GM23338 (cell line): ENCODE measurements around the gene RPN2.

ENCODE experiments used
- CREB1 ChIP-seq: fragments of 250-450 bp; sonication (Bioruptor Pico); IDR thresholded peaks from 2 replicates; pipeline ENCODE4 v1.5.0; 2020; ENCODE audit warnings: low read depth, mild to moderate bottlenecking, moderate library complexity
- EZH2 ChIP-seq: fragments of 200-600 bp; sonication (generic); IDR thresholded peaks from one replicate; pipeline ENCODE4 v1.8.0; 2017; ENCODE audit warnings: antibody characterized with exemption, mild to moderate bottlenecking, low read depth; ENCODE audit not compliant: unreplicated experiment
- EZH2phosphoT487 ChIP-seq: fragments of 200-600 bp; sonication (generic); IDR thresholded peaks from one replicate; pipeline ENCODE4 v1.8.1; 2018; ENCODE audit warnings: antibody characterized with exemption; ENCODE audit not compliant: unreplicated experiment
- JUNB ChIP-seq: IDR thresholded peaks from one replicate; pipeline ENCODE4 v1.6.1; 2016; ENCODE audit warnings: antibody characterized with exemption; ENCODE audit not compliant: unreplicated experiment
- NANOG ChIP-seq: IDR thresholded peaks from 2 replicates; pipeline ENCODE4 v1.6.1; 2016; ENCODE audit warnings: antibody characterized with exemption, borderline replicate concordance
- POLR2AphosphoS5 ChIP-seq: IDR thresholded peaks from 2 replicates; pipeline ENCODE4 v1.6.1; 2016; ENCODE audit warnings: antibody characterized with exemption, low read depth
- TF ChIP-seq, protein P1 (sequence below), 2 experiments: fragments of 200-600 bp in 1 of 2; sonication (generic) in 1 of 2; conservative IDR thresholded peaks; 2 replicates each; pipeline versions ENCODE4 v1.5.1 to v1.6.1; 2016 to 2017; ENCODE audit warnings: antibody characterized with exemption in 2 of 2, low read depth in 2 of 2, mild to moderate bottlenecking in 2 of 2, moderate library complexity in 1 of 2
- TF ChIP-seq, protein P2 (sequence below): IDR thresholded peaks from one replicate; pipeline ENCODE4 v1.6.1; 2018; ENCODE audit warnings: antibody characterized with exemption; ENCODE audit not compliant: unreplicated experiment
- TF ChIP-seq, protein P3 (sequence below): IDR thresholded peaks from 2 replicates; pipeline ENCODE4 v1.6.1; 2016; ENCODE audit warnings: antibody characterized with exemption
- TF ChIP-seq, protein P4 (sequence below): fragments of 250-450 bp; sonication (Bioruptor Pico); IDR thresholded peaks from 2 replicates; pipeline ENCODE4 v1.5.0; 2020; ENCODE audit warnings: mild to moderate bottlenecking, moderate library complexity

DNA sequence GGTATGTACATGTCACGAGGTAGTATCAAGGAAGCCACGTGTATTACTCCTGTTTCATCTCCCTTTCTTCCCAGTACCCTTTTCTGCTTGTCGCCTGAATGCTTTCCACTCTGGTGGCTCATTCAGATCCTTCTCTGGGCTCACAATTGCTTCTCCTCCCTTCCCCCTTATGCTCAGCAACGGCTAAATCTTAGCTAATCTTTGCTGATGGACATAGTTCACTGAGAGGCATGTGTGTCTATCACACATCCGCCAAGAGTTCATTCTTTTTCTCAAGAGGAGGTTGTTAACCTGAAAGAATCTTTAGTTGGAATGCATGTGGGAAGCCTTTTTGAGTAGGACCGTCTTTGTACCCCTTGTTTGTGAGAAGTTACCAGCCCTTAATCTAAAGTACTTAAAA lies 26.0 kb downstream of the RPN2 start:
- TF ChIP-seq, protein P1, sequence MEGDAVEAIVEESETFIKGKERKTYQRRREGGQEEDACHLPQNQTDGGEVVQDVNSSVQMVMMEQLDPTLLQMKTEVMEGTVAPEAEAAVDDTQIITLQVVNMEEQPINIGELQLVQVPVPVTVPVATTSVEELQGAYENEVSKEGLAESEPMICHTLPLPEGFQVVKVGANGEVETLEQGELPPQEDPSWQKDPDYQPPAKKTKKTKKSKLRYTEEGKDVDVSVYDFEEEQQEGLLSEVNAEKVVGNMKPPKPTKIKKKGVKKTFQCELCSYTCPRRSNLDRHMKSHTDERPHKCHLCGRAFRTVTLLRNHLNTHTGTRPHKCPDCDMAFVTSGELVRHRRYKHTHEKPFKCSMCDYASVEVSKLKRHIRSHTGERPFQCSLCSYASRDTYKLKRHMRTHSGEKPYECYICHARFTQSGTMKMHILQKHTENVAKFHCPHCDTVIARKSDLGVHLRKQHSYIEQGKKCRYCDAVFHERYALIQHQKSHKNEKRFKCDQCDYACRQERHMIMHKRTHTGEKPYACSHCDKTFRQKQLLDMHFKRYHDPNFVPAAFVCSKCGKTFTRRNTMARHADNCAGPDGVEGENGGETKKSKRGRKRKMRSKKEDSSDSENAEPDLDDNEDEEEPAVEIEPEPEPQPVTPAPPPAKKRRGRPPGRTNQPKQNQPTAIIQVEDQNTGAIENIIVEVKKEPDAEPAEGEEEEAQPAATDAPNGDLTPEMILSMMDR (conservative IDR thresholded peaks at IDR 0.05; ENCODE audit: low read depth in 2 of 2) = no peak
- no peak for TF ChIP-seq EZH2
- no peak for TF ChIP-seq CREB1
- TF ChIP-seq POLR2AphosphoS5 = no peak
- TF ChIP-seq, protein P2, sequence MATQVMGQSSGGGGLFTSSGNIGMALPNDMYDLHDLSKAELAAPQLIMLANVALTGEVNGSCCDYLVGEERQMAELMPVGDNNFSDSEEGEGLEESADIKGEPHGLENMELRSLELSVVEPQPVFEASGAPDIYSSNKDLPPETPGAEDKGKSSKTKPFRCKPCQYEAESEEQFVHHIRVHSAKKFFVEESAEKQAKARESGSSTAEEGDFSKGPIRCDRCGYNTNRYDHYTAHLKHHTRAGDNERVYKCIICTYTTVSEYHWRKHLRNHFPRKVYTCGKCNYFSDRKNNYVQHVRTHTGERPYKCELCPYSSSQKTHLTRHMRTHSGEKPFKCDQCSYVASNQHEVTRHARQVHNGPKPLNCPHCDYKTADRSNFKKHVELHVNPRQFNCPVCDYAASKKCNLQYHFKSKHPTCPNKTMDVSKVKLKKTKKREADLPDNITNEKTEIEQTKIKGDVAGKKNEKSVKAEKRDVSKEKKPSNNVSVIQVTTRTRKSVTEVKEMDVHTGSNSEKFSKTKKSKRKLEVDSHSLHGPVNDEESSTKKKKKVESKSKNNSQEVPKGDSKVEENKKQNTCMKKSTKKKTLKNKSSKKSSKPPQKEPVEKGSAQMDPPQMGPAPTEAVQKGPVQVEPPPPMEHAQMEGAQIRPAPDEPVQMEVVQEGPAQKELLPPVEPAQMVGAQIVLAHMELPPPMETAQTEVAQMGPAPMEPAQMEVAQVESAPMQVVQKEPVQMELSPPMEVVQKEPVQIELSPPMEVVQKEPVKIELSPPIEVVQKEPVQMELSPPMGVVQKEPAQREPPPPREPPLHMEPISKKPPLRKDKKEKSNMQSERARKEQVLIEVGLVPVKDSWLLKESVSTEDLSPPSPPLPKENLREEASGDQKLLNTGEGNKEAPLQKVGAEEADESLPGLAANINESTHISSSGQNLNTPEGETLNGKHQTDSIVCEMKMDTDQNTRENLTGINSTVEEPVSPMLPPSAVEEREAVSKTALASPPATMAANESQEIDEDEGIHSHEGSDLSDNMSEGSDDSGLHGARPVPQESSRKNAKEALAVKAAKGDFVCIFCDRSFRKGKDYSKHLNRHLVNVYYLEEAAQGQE = no peak
- TF ChIP-seq NANOG = no peak
- TF ChIP-seq EZH2phosphoT487 = no peak
- no peak for TF ChIP-seq JUNB
- TF ChIP-seq, protein P3, sequence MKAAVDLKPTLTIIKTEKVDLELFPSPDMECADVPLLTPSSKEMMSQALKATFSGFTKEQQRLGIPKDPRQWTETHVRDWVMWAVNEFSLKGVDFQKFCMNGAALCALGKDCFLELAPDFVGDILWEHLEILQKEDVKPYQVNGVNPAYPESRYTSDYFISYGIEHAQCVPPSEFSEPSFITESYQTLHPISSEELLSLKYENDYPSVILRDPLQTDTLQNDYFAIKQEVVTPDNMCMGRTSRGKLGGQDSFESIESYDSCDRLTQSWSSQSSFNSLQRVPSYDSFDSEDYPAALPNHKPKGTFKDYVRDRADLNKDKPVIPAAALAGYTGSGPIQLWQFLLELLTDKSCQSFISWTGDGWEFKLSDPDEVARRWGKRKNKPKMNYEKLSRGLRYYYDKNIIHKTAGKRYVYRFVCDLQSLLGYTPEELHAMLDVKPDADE = no peak
- TF ChIP-seq, protein P4, sequence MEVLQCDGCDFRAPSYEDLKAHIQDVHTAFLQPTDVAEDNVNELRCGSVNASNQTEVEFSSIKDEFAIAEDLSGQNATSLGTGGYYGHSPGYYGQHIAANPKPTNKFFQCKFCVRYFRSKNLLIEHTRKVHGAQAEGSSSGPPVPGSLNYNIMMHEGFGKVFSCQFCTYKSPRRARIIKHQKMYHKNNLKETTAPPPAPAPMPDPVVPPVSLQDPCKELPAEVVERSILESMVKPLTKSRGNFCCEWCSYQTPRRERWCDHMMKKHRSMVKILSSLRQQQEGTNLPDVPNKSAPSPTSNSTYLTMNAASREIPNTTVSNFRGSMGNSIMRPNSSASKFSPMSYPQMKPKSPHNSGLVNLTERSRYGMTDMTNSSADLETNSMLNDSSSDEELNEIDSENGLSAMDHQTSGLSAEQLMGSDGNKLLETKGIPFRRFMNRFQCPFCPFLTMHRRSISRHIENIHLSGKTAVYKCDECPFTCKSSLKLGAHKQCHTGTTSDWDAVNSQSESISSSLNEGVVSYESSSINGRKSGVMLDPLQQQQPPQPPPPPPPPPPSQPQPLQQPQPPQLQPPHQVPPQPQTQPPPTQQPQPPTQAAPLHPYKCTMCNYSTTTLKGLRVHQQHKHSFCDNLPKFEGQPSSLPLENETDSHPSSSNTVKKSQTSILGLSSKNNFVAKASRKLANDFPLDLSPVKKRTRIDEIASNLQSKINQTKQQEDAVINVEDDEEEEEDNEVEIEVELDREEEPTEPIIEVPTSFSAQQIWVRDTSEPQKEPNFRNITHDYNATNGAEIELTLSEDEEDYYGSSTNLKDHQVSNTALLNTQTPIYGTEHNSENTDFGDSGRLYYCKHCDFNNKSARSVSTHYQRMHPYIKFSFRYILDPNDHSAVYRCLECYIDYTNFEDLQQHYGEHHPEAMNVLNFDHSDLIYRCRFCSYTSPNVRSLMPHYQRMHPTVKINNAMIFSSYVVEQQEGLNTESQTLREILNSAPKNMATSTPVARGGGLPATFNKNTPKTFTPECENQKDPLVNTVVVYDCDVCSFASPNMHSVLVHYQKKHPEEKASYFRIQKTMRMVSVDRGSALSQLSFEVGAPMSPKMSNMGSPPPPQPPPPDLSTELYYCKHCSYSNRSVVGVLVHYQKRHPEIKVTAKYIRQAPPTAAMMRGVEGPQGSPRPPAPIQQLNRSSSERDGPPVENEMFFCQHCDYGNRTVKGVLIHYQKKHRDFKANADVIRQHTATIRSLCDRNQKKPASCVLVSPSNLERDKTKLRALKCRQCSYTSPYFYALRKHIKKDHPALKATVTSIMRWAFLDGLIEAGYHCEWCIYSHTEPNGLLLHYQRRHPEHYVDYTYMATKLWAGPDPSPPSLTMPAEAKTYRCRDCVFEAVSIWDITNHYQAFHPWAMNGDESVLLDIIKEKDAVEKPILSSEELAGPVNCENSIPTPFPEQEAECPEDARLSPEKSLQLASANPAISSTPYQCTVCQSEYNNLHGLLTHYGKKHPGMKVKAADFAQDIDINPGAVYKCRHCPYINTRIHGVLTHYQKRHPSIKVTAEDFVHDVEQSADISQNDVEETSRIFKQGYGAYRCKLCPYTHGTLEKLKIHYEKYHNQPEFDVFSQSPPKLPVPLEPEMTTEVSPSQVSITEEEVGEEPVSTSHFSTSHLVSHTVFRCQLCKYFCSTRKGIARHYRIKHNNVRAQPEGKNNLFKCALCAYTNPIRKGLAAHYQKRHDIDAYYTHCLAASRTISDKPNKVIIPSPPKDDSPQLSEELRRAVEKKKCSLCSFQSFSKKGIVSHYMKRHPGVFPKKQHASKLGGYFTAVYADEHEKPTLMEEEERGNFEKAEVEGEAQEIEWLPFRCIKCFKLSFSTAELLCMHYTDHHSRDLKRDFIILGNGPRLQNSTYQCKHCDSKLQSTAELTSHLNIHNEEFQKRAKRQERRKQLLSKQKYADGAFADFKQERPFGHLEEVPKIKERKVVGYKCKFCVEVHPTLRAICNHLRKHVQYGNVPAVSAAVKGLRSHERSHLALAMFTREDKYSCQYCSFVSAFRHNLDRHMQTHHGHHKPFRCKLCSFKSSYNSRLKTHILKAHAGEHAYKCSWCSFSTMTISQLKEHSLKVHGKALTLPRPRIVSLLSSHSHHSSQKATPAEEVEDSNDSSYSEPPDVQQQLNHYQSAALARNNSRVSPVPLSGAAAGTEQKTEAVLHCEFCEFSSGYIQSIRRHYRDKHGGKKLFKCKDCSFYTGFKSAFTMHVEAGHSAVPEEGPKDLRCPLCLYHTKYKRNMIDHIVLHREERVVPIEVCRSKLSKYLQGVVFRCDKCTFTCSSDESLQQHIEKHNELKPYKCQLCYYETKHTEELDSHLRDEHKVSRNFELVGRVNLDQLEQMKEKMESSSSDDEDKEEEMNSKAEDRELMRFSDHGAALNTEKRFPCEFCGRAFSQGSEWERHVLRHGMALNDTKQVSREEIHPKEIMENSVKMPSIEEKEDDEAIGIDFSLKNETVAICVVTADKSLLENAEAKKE (CRISPR knock-in tag) = no peak
